Upper lobe of right lung (tissue), 1 donor: ENCODE measurements around the gene OTUB2. TPM values are rescaled to one million over a fixed set of nuclear protein-coding genes. Genes with fewer than 3 reads are reported as not detected.

Experiments
- ATAC-seq: fragments of 200-7000 bp; cut with Tn5 transposase; one replicate; pipeline ENCODE4 v1.9.1; 2020; ENCODE audit warnings: mild to moderate bottlenecking, moderate library complexity
- DNase-seq: peaks from one replicate; pipeline ENCODE4 v3.0.0-alpha.2; 2020
- H3K27ac ChIP-seq: fragments of 200-600 bp; one replicate; pipeline ENCODE4 v1.8.0; 2022
- H3K27me3 ChIP-seq: fragments of 200-600 bp; one replicate; pipeline ENCODE4 v1.8.0; 2022; ENCODE audit warnings: mild to moderate bottlenecking
- H3K36me3 ChIP-seq: fragments of 200-600 bp; one replicate; pipeline ENCODE4 v1.8.0; 2022
- H3K4me1 ChIP-seq: fragments of 200-600 bp; one replicate; pipeline ENCODE4 v1.8.0; 2022
- H3K4me3 ChIP-seq: fragments of 200-600 bp; one replicate; pipeline ENCODE4 v1.8.0; 2022; ENCODE audit warnings: mild to moderate bottlenecking
- H3K9me3 ChIP-seq: fragments of 200-600 bp; one replicate; pipeline ENCODE4 v1.8.0; 2022
- CTCF ChIP-seq: fragments of 200-600 bp; IDR thresholded peaks from one replicate; pipeline ENCODE4 v1.8.0; 2022; ENCODE audit warnings: antibody characterized with exemption
- intact Hi-C: fragments of 100-400 bp; cut with DNase I; formaldehyde crosslinking; loops from one replicate; pipeline ENCODE4 v1.11.0; 2022
- total RNA-seq: library from RNA; stranded (reverse); fragmentation: NEBNext Ultra II Directional; extraction: Animal tissue kit (Norgen Biotek cat#: 25700); gene quantifications from one replicate; pipeline ENCODE4 v1.2.1, GENCODE V29; 2021
- donor health status: DM: no; HTN: yes; CAD: no; lungs with severe emphysema.

Gene OTUB2
- total RNA-seq, 1 donor from 2014 or later, result 1.0 TPM

- Histone ChIP-seq H3K36me3 (no peaks in the 10 kb centered on the region), H3K9me3 (no peaks in the 10 kb centered on the region), H3K4me1 (peaks cover 8% of the 10 kb centered on the region), H3K27ac (no peak overlapping the region), H3K27me3 (no peaks in the 10 kb centered on the region), H3K4me3 (no peak overlapping the region)
- ATAC-seq (no peak), DNase-seq (no peak)
- TF ChIP-seq CTCF, result no peak
- intact Hi-C loops, result no loop called here
Measured at GRCh38 chr14:93980456-93981201, 45.5 kb upstream of the OTUB2 start.

GRCh38 chr14:93981316-93982229 lies 44.6 kb upstream of the OTUB2 start:
- Histone ChIP-seq H3K4me3 (no peak overlapping the region), H3K9me3 (no peaks in the 10 kb centered on the region), H3K27ac (no peak overlapping the region), H3K4me1 (peaks cover 3% of the 10 kb centered on the region), H3K27me3 (no peaks in the 10 kb centered on the region), H3K36me3 (no peaks in the 10 kb centered on the region)
- intact Hi-C loops, result no loop called here
- no peak for ATAC-seq
- DNase-seq, result no peak
- no peak for TF ChIP-seq CTCF

GRCh38 chr14:93982230-93983007 lies 43.7 kb upstream of the OTUB2 start:
- ATAC-seq (no peak), DNase-seq (no peak)
- Histone ChIP-seq H3K27me3 (no peaks in the 10 kb centered on the region), H3K4me3 (no peak overlapping the region), H3K36me3 (no peaks in the 10 kb centered on the region), H3K9me3 (no peaks in the 10 kb centered on the region), H3K4me1 (no peaks in the 10 kb centered on the region), H3K27ac (no peak overlapping the region)
- intact Hi-C loops, result no loop called here
- no peak for TF ChIP-seq CTCF

GRCh38 chr14:93984070-93984469 lies 42.1 kb upstream of the OTUB2 start:
- no peak for ATAC-seq
- no peak for DNase-seq

More at GRCh38 chr14:93984070-93984469, 42.1 kb upstream of the OTUB2 start:
- intact Hi-C loops, result no loop called here
- TF ChIP-seq CTCF, result no peak
- Histone ChIP-seq H3K27me3 (no peaks in the 10 kb centered on the region), H3K9me3 (no peaks in the 10 kb centered on the region), H3K4me3 (no peak overlapping the region), H3K27ac (no peak overlapping the region), H3K4me1 (no peaks in the 10 kb centered on the region), H3K36me3 (no peaks in the 10 kb centered on the region)
